Measurements from ENCODE around the gene SERPINB8.

SERPINB8 gene

GRCh38 chr18:64011513-64011912 lies 41.6 kb downstream of the SERPINB8 start:
- DNase-seq (ENCODE audit: low read depth in 2 of 2, low spot score in 1 of 2) = no peak

DNA sequence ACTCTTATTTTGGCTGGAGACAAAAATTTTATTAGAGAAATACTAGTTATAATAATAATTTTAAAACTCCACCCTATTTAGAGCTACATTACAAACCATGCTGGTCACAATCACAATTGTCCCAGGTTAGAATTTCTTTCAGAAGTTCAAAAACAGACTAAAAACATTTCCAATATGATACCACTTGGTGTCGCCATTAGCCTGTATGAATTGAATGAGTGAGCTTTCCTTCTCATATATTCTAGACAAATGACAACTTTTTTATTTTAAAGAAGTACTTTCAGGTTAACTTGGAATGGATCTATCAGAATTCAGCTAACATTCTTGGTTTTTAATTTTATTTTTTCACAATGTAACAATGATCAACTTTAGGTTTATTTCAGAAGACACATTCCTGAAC lies 48.0 kb downstream of the SERPINB8 start:
- DNase-seq (ENCODE audit: low read depth in 2 of 2, low spot score in 1 of 2) = no peak

GRCh38 chr18:64019922-64020756 lies 50.3 kb downstream of the SERPINB8 start:
- no peak for DNase-seq (ENCODE audit: low read depth in 2 of 2, low spot score in 1 of 2)

DNA sequence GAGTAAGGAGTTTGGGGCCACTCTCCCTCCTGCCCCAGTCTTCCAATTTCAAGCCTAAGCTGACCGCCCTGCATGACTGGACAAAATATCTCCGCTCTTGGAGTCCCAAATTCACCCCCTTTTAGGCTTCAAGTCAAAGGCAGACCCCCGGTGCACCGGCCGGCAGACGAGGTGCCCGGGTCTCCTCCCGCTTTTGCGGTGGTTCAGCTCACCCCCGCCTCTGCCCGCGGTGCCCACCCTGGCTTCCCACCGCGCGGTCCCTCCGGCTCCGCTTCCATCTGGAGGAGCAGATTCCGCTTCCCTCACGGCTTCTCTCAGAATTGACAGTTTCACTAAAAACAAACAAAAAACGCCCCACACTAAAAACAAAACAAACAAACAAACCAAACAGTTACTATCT lies 56.5 kb downstream of the SERPINB8 start:
- DNase-seq (ENCODE audit: low read depth in 2 of 2, low spot score in 1 of 2) = no peak

GRCh38 chr18:64027931-64028695 lies 58.2 kb downstream of the SERPINB8 start:
- DNase-seq (ENCODE audit: low read depth in 2 of 2, low spot score in 1 of 2) = no peak

GRCh38 chr18:64029096-64029495 lies 59.2 kb downstream of the SERPINB8 start:
- no peak for DNase-seq (ENCODE audit: low read depth in 2 of 2, low spot score in 1 of 2)

GRCh38 chr18:64031411-64031810 lies 61.5 kb downstream of the SERPINB8 start:
- no peak for DNase-seq (ENCODE audit: low read depth in 2 of 2, low spot score in 1 of 2)

DNA sequence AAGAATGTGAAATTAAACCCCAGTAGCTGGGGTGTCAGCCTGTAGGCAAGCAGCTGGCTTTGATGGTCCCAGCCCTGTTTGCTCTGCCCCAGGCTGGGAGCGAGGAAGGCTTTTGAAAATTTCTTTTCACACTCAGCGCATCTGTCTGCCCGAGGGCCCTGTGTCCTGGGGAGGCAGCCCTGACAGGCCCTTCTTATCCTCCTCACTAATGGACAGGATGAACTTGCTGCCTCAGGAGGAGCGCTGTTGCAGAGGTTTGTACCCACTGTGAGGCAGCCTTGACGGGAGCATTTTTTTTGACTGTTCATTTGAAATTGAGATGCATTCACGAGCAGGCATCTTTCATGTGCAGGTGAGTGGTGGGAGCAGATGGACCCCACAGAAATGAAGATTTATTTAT lies 62.4 kb downstream of the SERPINB8 start:
- DNase-seq (ENCODE audit: low read depth in 2 of 2, low spot score in 1 of 2) = no peak

DNA sequence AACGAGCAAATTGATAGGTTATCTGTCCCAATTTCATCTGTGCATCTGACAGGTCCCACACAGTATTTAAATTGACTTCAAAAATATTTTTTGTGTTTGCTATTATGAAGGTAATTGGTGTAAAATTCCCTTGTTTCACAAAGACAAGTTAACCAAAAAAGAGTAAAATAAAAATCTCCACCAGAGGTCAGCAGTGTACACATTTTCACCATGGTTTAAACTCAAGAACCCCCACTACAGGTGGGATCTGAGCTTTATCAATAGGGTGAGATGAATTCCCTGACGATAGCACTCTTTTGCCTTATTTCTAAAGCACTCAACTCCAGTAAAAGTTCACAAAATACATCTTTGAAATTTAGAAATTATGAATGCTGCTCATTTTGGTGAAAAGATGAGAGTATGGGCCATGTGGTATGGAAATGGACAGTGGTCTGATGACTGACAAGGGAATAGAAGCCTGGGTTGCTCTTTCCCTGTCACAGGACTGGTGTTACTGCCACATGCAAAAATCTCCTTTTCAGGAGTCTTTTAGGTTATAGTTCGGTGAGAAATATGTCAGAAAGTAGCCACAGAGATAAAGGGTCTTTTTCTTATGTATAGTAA lies 68.0 kb downstream of the SERPINB8 start:
- DNase-seq (ENCODE audit: low read depth in 2 of 2, low spot score in 1 of 2) = no peak

Measured in stimulated activated CD8-positive, alpha-beta memory T cell treated with anti-CD3 and anti-CD28 coated beads, Interleukin-4, amount 100 ng/mL, for 1 hour (primary cell).